Measurements from ENCODE around the gene CACNA1A.
"Not testable (repeated sequence)": the region's sequence is repeated elsewhere in the genome, so short reads cannot be mapped to it uniquely, and the experiment has no call there.

Gene CACNA1A

GRCh38 chr19:13198634-13199033, 307.6 kb downstream of the CACNA1A start:
- no peak for DNase-seq (ENCODE audit: low read depth)

- peak; percentile 39 for DNase-seq (ENCODE audit: low read depth)
Measured at GRCh38 chr19:13195678-13196077, 310.6 kb downstream of the CACNA1A start.

- DNase-seq (ENCODE audit: low read depth): no peak
Measured at GRCh38 chr19:13190781-13191540, 315.3 kb downstream of the CACNA1A start.

- DNase-seq (ENCODE audit: low read depth): no peak
Measured at GRCh38 chr19:13189600-13189999, 316.7 kb downstream of the CACNA1A start.

- DNase-seq (ENCODE audit: low read depth): no peak
Measured at GRCh38 chr19:13187419-13187818, 318.9 kb downstream of the CACNA1A start.

GRCh38 chr19:13186688-13187087, 319.6 kb downstream of the CACNA1A start:
- DNase-seq (ENCODE audit: low read depth): not testable (repeated sequence)

- not testable (repeated sequence) for DNase-seq (ENCODE audit: low read depth)
Measured at GRCh38 chr19:13185763-13186657, 320.3 kb downstream of the CACNA1A start.

GRCh38 chr19:13184926-13185325, 321.4 kb downstream of the CACNA1A start:
- DNase-seq (ENCODE audit: low read depth): not testable (repeated sequence)

- no peak for DNase-seq (ENCODE audit: low read depth)
Measured at GRCh38 chr19:13181747-13182388, 324.4 kb downstream of the CACNA1A start.

GRCh38 chr19:13178291-13178690, 328.0 kb downstream of the CACNA1A start:
- DNase-seq (ENCODE audit: low read depth): not testable (repeated sequence)

GRCh38 chr19:13177584-13177983, 328.7 kb downstream of the CACNA1A start:
- DNase-seq (ENCODE audit: low read depth): not testable (repeated sequence)

GRCh38 chr19:13176345-13176744, 329.9 kb downstream of the CACNA1A start:
- no peak for DNase-seq (ENCODE audit: low read depth)

GRCh38 chr19:13173139-13173737, 333.0 kb downstream of the CACNA1A start:
- no peak for DNase-seq (ENCODE audit: low read depth)

GRCh38 chr19:13172346-13173138, 333.7 kb downstream of the CACNA1A start:
- DNase-seq (ENCODE audit: low read depth): peak; percentile 77

- DNase-seq (ENCODE audit: low read depth): no peak
Measured at GRCh38 chr19:13171146-13171545, 335.1 kb downstream of the CACNA1A start.

GRCh38 chr19:13169769-13170168, 336.5 kb downstream of the CACNA1A start:
- no peak for DNase-seq (ENCODE audit: low read depth)

GRCh38 chr19:13166151-13166550, 340.1 kb downstream of the CACNA1A start:
- DNase-seq (ENCODE audit: low read depth): not testable (repeated sequence)

GRCh38 chr19:13165162-13165997, 340.9 kb downstream of the CACNA1A start:
- DNase-seq (ENCODE audit: low read depth): no peak

- no peak for DNase-seq (ENCODE audit: low read depth)
Measured at GRCh38 chr19:13164343-13165161, 341.7 kb downstream of the CACNA1A start.

Measured in activated T-cell treated with anti-CD3 and anti-CD28 coated beads for 1 hour (primary cell).